Breast epithelium (tissue), 4 donors: Measurements from ENCODE around the gene KRT7. TPM values are rescaled to one million over a fixed set of nuclear protein-coding genes. Genes with fewer than 3 reads are reported as not detected.

ENCODE experiments used
- DNase-seq, 2 donors: peaks; one replicate each; pipeline ENCODE4 v3.0.0-alpha.2; 2019; ENCODE audit warnings: low spot score in 2 of 2
- H3K27ac ChIP-seq, 2 donors: fragments of 200-600 bp; sonication (generic) in 1 of 2; one replicate each; pipeline ENCODE4 v1.5.1; 2016 to 2019; ENCODE audit warnings: mild to moderate bottlenecking in 1 of 2
- H3K27me3 ChIP-seq, 2 donors: fragments of 200-600 bp; sonication (generic) in 1 of 2; one replicate each; pipeline versions ENCODE4 v1.5.1 to v1.6.0; 2017 to 2019; ENCODE audit warnings: control low read depth in 1 of 2, mild to moderate bottlenecking in 1 of 2
- H3K36me3 ChIP-seq: fragments of 200-600 bp; one replicate; pipeline ENCODE4 v1.5.1; 2019
- H3K4me1 ChIP-seq, 2 donors: fragments of 200-600 bp; sonication (generic); one replicate each; pipeline ENCODE4 v1.5.1; 2016 to 2019; ENCODE audit warnings: control low read depth in 1 of 2
- H3K4me3 ChIP-seq, 3 donors: fragments of 200-600 bp; sonication (generic); 1 replicate in 2 of 3; 2 replicates in 1 of 3; pipeline ENCODE4 v1.5.1; 2016 to 2019; ENCODE audit warnings: mild to moderate bottlenecking in 3 of 3, moderate library complexity in 2 of 3
- H3K9me3 ChIP-seq, 2 donors: fragments of 200-600 bp; sonication (generic) in 1 of 2; one replicate each; pipeline ENCODE4 v1.5.1; 2016 to 2019; ENCODE audit warnings: control low read depth in 1 of 2
- CTCF ChIP-seq, 3 donors: fragments of 450-650 bp; IDR thresholded peaks; one replicate each; pipeline ENCODE4 v1.5.1; 2016 to 2017; ENCODE audit warnings: antibody characterized with exemption in 3 of 3, mild to moderate bottlenecking in 3 of 3, moderate library complexity in 3 of 3
- POLR2A ChIP-seq: fragments of 450-650 bp; IDR thresholded peaks from one replicate; pipeline ENCODE4 v1.6.1; 2016; ENCODE audit warnings: antibody characterized with exemption, mild to moderate bottlenecking, moderate library complexity
- POLR2AphosphoS5 ChIP-seq, 3 donors: sonication (generic); formaldehyde crosslinking; IDR thresholded peaks; one replicate each; pipeline ENCODE4 v1.6.1; 2017; ENCODE audit warnings: antibody characterized with exemption in 3 of 3
- intact Hi-C: fragments of 100-400 bp; cut with DNase I; formaldehyde crosslinking; loops from one replicate; pipeline ENCODE4 v1.15.1; 2023; ENCODE audit warnings: low total_unique reads
- total RNA-seq, 3 donors: library from RNA; depleted of rRNA; stranded (reverse); fragments of >200 nt; gene quantifications; one replicate each; pipeline ENCODE4 v1.1.0, GENCODE V29; 2016

The KRT7 gene
- total RNA-seq, 3 donors from 2014 or later = 4.2 to 1,051 (median 358) TPM

- Histone ChIP-seq H3K4me1 (peaks cover 0 to 5% of the 10 kb centered on the region in 2 donors), H3K4me3 (no peak overlapping the region), H3K9me3 (no peaks in the 10 kb centered on the region), H3K27ac (no peak overlapping the region), H3K36me3 (no peaks in the 10 kb centered on the region), H3K27me3 (no peaks in the 10 kb centered on the region)
- intact Hi-C loops = no loop called here
- DNase-seq = no peak
- TF ChIP-seq CTCF (IDR thresholded peaks at IDR 0.05) = no peak
- TF ChIP-seq POLR2A = no peak
- TF ChIP-seq POLR2AphosphoS5 (IDR thresholded peaks at IDR 0.05) = no peak
These were observed 31.4 kb downstream of the KRT7 start for GRCh38 chr12:52264435-52264825.

GRCh38 chr12:52266514-52266913 is 33.5 kb downstream of the KRT7 start:
- intact Hi-C loops = no loop called here

GRCh38 chr12:52267266-52267665 is 34.2 kb downstream of the KRT7 start:
- intact Hi-C loops = no loop called here
- H3K9me3 ChIP-seq = no peaks in the 10 kb centered on the region
- H3K4me1 ChIP-seq = no peaks in the 10 kb centered on the region
- no peak for TF ChIP-seq POLR2AphosphoS5 (IDR thresholded peaks at IDR 0.05)
- no peaks in the 10 kb centered on the region for H3K36me3 ChIP-seq
- H3K4me3 ChIP-seq = no peak overlapping the region
- H3K27ac ChIP-seq = peak overlapping the region; percentile 33 to 78
- no peaks in the 10 kb centered on the region for H3K27me3 ChIP-seq
- DNase-seq = peak in 1 of 2 donors; percentile 9

More at GRCh38 chr12:52266514-52266913, 33.5 kb downstream of the KRT7 start:
- Histone ChIP-seq H3K4me3 (no peak overlapping the region), H3K27me3 (no peaks in the 10 kb centered on the region), H3K9me3 (no peaks in the 10 kb centered on the region), H3K4me1 (no peaks in the 10 kb centered on the region), H3K36me3 (no peaks in the 10 kb centered on the region), H3K27ac (peak overlapping the region in 1 of 2 donors; percentile 78)
- TF ChIP-seq POLR2AphosphoS5 (IDR thresholded peaks at IDR 0.05) (no peak), CTCF (IDR thresholded peaks at IDR 0.05) (no peak), POLR2A (no peak)
- no peak for DNase-seq

GRCh38 chr12:52267699-52268098 is 34.7 kb downstream of the KRT7 start:
- no peaks in the 10 kb centered on the region for H3K9me3 ChIP-seq
- TF ChIP-seq POLR2AphosphoS5 (IDR thresholded peaks at IDR 0.05) = no peak
- TF ChIP-seq POLR2A = no peak
- TF ChIP-seq CTCF (IDR thresholded peaks at IDR 0.05) = no peak
- H3K27me3 ChIP-seq = no peaks in the 10 kb centered on the region
- no peak overlapping the region for H3K4me3 ChIP-seq
- H3K27ac ChIP-seq = peak overlapping the region; percentile 33 to 78
- H3K4me1 ChIP-seq = no peaks in the 10 kb centered on the region
- DNase-seq = no peak
- H3K36me3 ChIP-seq = no peaks in the 10 kb centered on the region
- intact Hi-C loops = no loop called here

GRCh38 chr12:52268212-52268611 is 35.2 kb downstream of the KRT7 start:
- Histone ChIP-seq H3K27ac (peak overlapping the region; percentile 33 to 78), H3K36me3 (no peaks in the 10 kb centered on the region), H3K9me3 (no peaks in the 10 kb centered on the region), H3K27me3 (no peaks in the 10 kb centered on the region), H3K4me3 (no peak overlapping the region), H3K4me1 (no peaks in the 10 kb centered on the region)
- intact Hi-C loops = no loop called here
- no peak for DNase-seq
- TF ChIP-seq CTCF (IDR thresholded peaks at IDR 0.05) (no peak), POLR2AphosphoS5 (IDR thresholded peaks at IDR 0.05) (no peak), POLR2A (no peak)

- no peaks in the 10 kb centered on the region for H3K27me3 ChIP-seq
- H3K4me1 ChIP-seq = no peaks in the 10 kb centered on the region
- DNase-seq = no peak
- H3K4me3 ChIP-seq = no peak overlapping the region
- no peaks in the 10 kb centered on the region for H3K9me3 ChIP-seq
- no peaks in the 10 kb centered on the region for H3K36me3 ChIP-seq
- H3K27ac ChIP-seq = no peak overlapping the region
- intact Hi-C loops = no loop called here
- TF ChIP-seq CTCF (IDR thresholded peaks at IDR 0.05) (no peak), POLR2AphosphoS5 (IDR thresholded peaks at IDR 0.05) (no peak)
These were observed 37.6 kb downstream of the KRT7 start for GRCh38 chr12:52270541-52271070.
